Right lobe of liver (tissue), 6 donors: ENCODE results near the gene ACP1. TPM values are rescaled to one million over a fixed set of nuclear protein-coding genes. Genes with fewer than 3 reads are reported as not detected.

Experiments
- ATAC-seq, 4 donors: fragments of 200-7000 bp; cut with Tn5 transposase; one replicate each; pipeline ENCODE4 v1.9.1; 2020; ENCODE audit warnings: mild to moderate bottlenecking in 4 of 4, moderate library complexity in 4 of 4
- DNase-seq, 3 donors: peaks; one replicate each; pipeline ENCODE4 v3.0.0-alpha.2; 2020
- H3K27ac ChIP-seq, 3 donors: fragments of 200-600 bp; one replicate each; pipeline ENCODE4 v1.8.0; 2022
- H3K27me3 ChIP-seq, 2 donors: fragments of 200-600 bp; one replicate each; pipeline ENCODE4 v1.8.0; 2022
- H3K36me3 ChIP-seq, 4 donors: fragments of 200-600 bp; sonication (generic) in 1 of 4; one replicate each; pipeline versions ENCODE4 v1.5.1 to v1.8.0; 2017 to 2022; ENCODE audit warnings: control low read depth in 1 of 4
- H3K4me1 ChIP-seq, 4 donors: fragments of 200-600 bp; sonication (generic) in 1 of 4; one replicate each; pipeline versions ENCODE4 v1.5.1 to v1.8.0; 2017 to 2022; ENCODE audit warnings: control low read depth in 1 of 4
- H3K4me3 ChIP-seq, 3 donors: fragments of 200-600 bp; one replicate each; pipeline ENCODE4 v1.8.0; 2022
- H3K9me3 ChIP-seq, 4 donors: fragments of 200-600 bp; sonication (generic) in 1 of 4; one replicate each; pipeline versions ENCODE4 v1.5.1 to v1.8.0; 2017 to 2022; ENCODE audit warnings: control low read depth in 1 of 4
- CTCF ChIP-seq, 4 donors: fragments of 200-600 bp in 3 of 4; fragments of 450-650 bp in 1 of 4; IDR thresholded peaks; one replicate each; pipeline versions ENCODE4 v1.5.1 to v1.8.0; 2016 to 2022; ENCODE audit warnings: antibody characterized with exemption in 4 of 4, mild to moderate bottlenecking in 2 of 4
- POLR2A ChIP-seq: fragments of 450-650 bp; IDR thresholded peaks from one replicate; pipeline ENCODE4 v1.6.1; 2017; ENCODE audit warnings: antibody characterized with exemption, mild to moderate bottlenecking
- WGBS: methylation state at CpG from one replicate; pipeline ENCODE4 v1.1.6; 2018; ENCODE audit warnings: low coverage, low lambda C conversion rate; ENCODE audit not compliant: insufficient coverage; ENCODE audit errors: missing lambda C conversion rate; 5-methylcytosine and 5-hydroxymethylcytosine counted together
- intact Hi-C, 2 donors: fragments of 100-400 bp; cut with DNase I; formaldehyde crosslinking; loops; one replicate each; pipeline versions ENCODE4 v1.11.2 to v1.14.1; 2022
- total RNA-seq, 6 experiments: library from RNA; depleted of rRNA in 2 of 6; stranded (reverse); fragments of >200 nt in 2 of 6; fragmentation: NEBNext Ultra II Directional in 3 of 6; extraction: Animal tissue kit (Norgen Biotek cat#: 25700) in 3 of 6; gene quantifications; one replicate each; pipeline versions ENCODE4 v1.1.0 to v1.2.4, GENCODE V29; 2016 to 2023
- donor health status: DM: no; HTN: yes; CAD: no.
- donor health status: DM: no; HTN: no; CAD: no.
- donor health status: DM: no; HTN: no; CAD: no.
- donor health status: DM: no; HTN: yes; CAD: no.
- donor health status: DM: no; HTN: yes; CAD: no.

Gene ACP1
- total RNA-seq, 6 experiments from 2014 or later = 52.1 to 72.1 (median 60.3) TPM

- H3K36me3 ChIP-seq = no peaks in the 10 kb centered on the region
- peak overlapping the region in 1 of 3 donors; percentile 44 for H3K27ac ChIP-seq
- WGBS = 57% methylated on average over 4 of the region's 4 CpGs
- H3K27me3 ChIP-seq = no peaks in the 10 kb centered on the region
- H3K4me3 ChIP-seq = no peak overlapping the region
- intact Hi-C loops = no loop called here
- H3K4me1 ChIP-seq = peaks cover 0 to 38% (median 14%) of the 10 kb centered on the region in 4 donors
- peaks cover 0 to 3% (median 0%) of the 10 kb centered on the region in 4 donors for H3K9me3 ChIP-seq
- ATAC-seq (peak; percentile 77 to 85 (median 82)), DNase-seq (no peak)
- no peak for TF ChIP-seq POLR2A
- no peak for TF ChIP-seq CTCF (IDR thresholded peaks at IDR 0.05)
Measured at GRCh38 chr2:234421-234820, 30.3 kb upstream of the ACP1 start.

GRCh38 chr2:236993-237539, 27.7 kb upstream of the ACP1 start:
- no peak for ATAC-seq
- 96% methylated on average over 6 of the region's 6 CpGs for WGBS
- Histone ChIP-seq H3K4me3 (no peak overlapping the region), H3K9me3 (peaks cover 0 to 3% (median 0%) of the 10 kb centered on the region in 4 donors), H3K27ac (no peak overlapping the region), H3K27me3 (no peaks in the 10 kb centered on the region), H3K4me1 (peaks cover 0 to 18% (median 8%) of the 10 kb centered on the region in 4 donors), H3K36me3 (no peaks in the 10 kb centered on the region)
- intact Hi-C loops = no loop called here
- no peak for DNase-seq
- TF ChIP-seq POLR2A (no peak), CTCF (IDR thresholded peaks at IDR 0.05) (no peak)

- DNase-seq = no peak
- Histone ChIP-seq H3K4me1 (peaks cover 0 to 18% (median 5%) of the 10 kb centered on the region in 4 donors), H3K27ac (no peak overlapping the region), H3K27me3 (no peaks in the 10 kb centered on the region), H3K36me3 (peaks cover 0 to 2% (median 0%) of the 10 kb centered on the region in 4 donors), H3K9me3 (peaks cover 0 to 3% (median 0%) of the 10 kb centered on the region in 4 donors), H3K4me3 (no peak overlapping the region)
- no peak for ATAC-seq
- intact Hi-C loops = no loop called here
- 70% methylated on average over 3 of the region's 6 CpGs for WGBS
- TF ChIP-seq CTCF (IDR thresholded peaks at IDR 0.05) = no peak
- TF ChIP-seq POLR2A = no peak
Measured at GRCh38 chr2:237878-238277, 26.9 kb upstream of the ACP1 start.

GRCh38 chr2:238431-238830, 26.3 kb upstream of the ACP1 start:
- 39% methylated on average over 3 of the region's 3 CpGs for whole genome bisulfite sequencing
- TF ChIP-seq CTCF (IDR thresholded peaks at IDR 0.05) (no peak), POLR2A (no peak)
- no peak for ATAC-seq
- H3K36me3 ChIP-seq = peaks cover 0 to 2% (median 0%) of the 10 kb centered on the region in 4 donors
- intact Hi-C loops = no loop called here
- no peaks in the 10 kb centered on the region for H3K27me3 ChIP-seq
- no peak overlapping the region for H3K4me3 ChIP-seq
- H3K4me1 ChIP-seq = peaks cover 0 to 15% (median 5%) of the 10 kb centered on the region in 4 donors
- no peak overlapping the region for H3K27ac ChIP-seq
- peaks cover 0 to 3% (median 0%) of the 10 kb centered on the region in 4 donors for H3K9me3 ChIP-seq
- no peak for DNase-seq
